DND-41 (cell line): ENCODE results near the gene CHCHD3.

Source experiments
- ATAC-seq: fragments of 200-7000 bp; cut with Tn5 transposase; 3 replicates; pipeline ENCODE4 v1.9.1; 2021; ENCODE audit warnings: low read depth; ENCODE audit not compliant: insufficient read depth
- DNase-seq: peaks from one replicate; pipeline ENCODE4 v3.0.0-alpha.2; 2020
- H2AFZ ChIP-seq: 2 replicates; pipeline ENCODE4 v1.6.0; 2012; ENCODE audit warnings: low read depth, low read length
- H3K27ac ChIP-seq: 2 replicates; pipeline ENCODE4 v1.5.1; 2012; ENCODE audit warnings: low read length, inconsistent platforms
- H3K27me3 ChIP-seq: fragments of 200-600 bp; sonication (generic); 2 replicates; pipeline ENCODE4 v1.6.0; 2012; ENCODE audit warnings: low read length, mild to moderate bottlenecking, inconsistent platforms; ENCODE audit not compliant: insufficient read depth, poor library complexity
- H3K36me3 ChIP-seq: 2 replicates; pipeline ENCODE4 v1.5.1; 2012; ENCODE audit warnings: low read length, inconsistent platforms; ENCODE audit not compliant: insufficient read depth
- H3K4me1 ChIP-seq: 2 replicates; pipeline ENCODE4 v1.5.1; 2012; ENCODE audit warnings: mild to moderate bottlenecking, low read length; ENCODE audit not compliant: insufficient read depth
- H3K4me2 ChIP-seq: 2 replicates; pipeline ENCODE4 v1.6.0; 2012; ENCODE audit warnings: mild to moderate bottlenecking, moderate library complexity, low read length, inconsistent platforms; ENCODE audit not compliant: insufficient read depth
- H3K4me3 ChIP-seq, 2 experiments: fragments of 200-600 bp in 1 of 2; shearing (Covaris generic) in 1 of 2; 2 replicates each; pipeline ENCODE4 v1.5.1; 2012 to 2016; ENCODE audit warnings: inconsistent platforms in 2 of 2, low read length in 2 of 2, mild to moderate bottlenecking in 2 of 2, low read depth in 1 of 2, moderate library complexity in 1 of 2
- H3K79me2 ChIP-seq: 2 replicates; pipeline ENCODE4 v1.6.0; 2012; ENCODE audit warnings: low read length, inconsistent platforms; ENCODE audit not compliant: insufficient read depth
- H3K9ac ChIP-seq: 2 replicates; pipeline ENCODE4 v1.6.0; 2012; ENCODE audit warnings: low read depth, mild to moderate bottlenecking, inconsistent platforms, low read length, moderate library complexity
- H3K9me3 ChIP-seq: 2 replicates; pipeline ENCODE4 v1.5.1; 2012; ENCODE audit warnings: low read length, moderate library complexity, mild to moderate bottlenecking, inconsistent platforms; ENCODE audit not compliant: insufficient read depth, severe bottlenecking
- H4K20me1 ChIP-seq: 2 replicates; pipeline ENCODE4 v1.6.0; 2012; ENCODE audit warnings: low read length; ENCODE audit not compliant: insufficient read depth
- CTCF ChIP-seq: IDR thresholded peaks from 2 replicates; pipeline ENCODE4 v1.5.1; 2012; ENCODE audit warnings: borderline replicate concordance, low read length, moderate library complexity, mild to moderate bottlenecking; ENCODE audit not compliant: poor library complexity, severe bottlenecking; ENCODE audit errors: extremely low read depth
- EZH2 ChIP-seq: IDR thresholded peaks from 3 replicates; pipeline ENCODE4 v1.6.1; 2012; ENCODE audit warnings: borderline replicate concordance, low read depth, mild to moderate bottlenecking, moderate library complexity, low read length, inconsistent platforms; ENCODE audit not compliant: severe bottlenecking

Gene CHCHD3

GRCh38 chr7:133054162-133054840 is 27.6 kb downstream of the CHCHD3 start:
- DNase-seq (no peak), ATAC-seq (no peak)
- peaks cover 46% of the 10 kb centered on the region for H4K20me1 ChIP-seq

GRCh38 chr7:133053321-133053891 is 28.5 kb downstream of the CHCHD3 start:
- no peak for TF ChIP-seq EZH2
- TF ChIP-seq CTCF, result no peak
- no peak for ATAC-seq

More at GRCh38 chr7:133054162-133054840, 27.6 kb downstream of the CHCHD3 start:
- Histone ChIP-seq H3K9ac (no peak overlapping the region), H3K4me3 (no peak overlapping the region), H3K4me1 (no peaks in the 10 kb centered on the region), H3K9me3 (no peaks in the 10 kb centered on the region), H3K4me2 (no peak overlapping the region), H3K27ac (no peak overlapping the region), H2AFZ (no peak overlapping the region), H3K27me3 (no peaks in the 10 kb centered on the region), H3K36me3 (no peaks in the 10 kb centered on the region), H3K79me2 (peaks cover 92% of the 10 kb centered on the region)
- TF ChIP-seq CTCF (no peak), EZH2 (no peak)

GRCh38 chr7:133052826-133053225 is 29.1 kb downstream of the CHCHD3 start:
- ATAC-seq, result no peak
- Histone ChIP-seq H3K4me1 (no peaks in the 10 kb centered on the region), H3K79me2 (peaks cover 92% of the 10 kb centered on the region), H3K9me3 (no peaks in the 10 kb centered on the region), H4K20me1 (peaks cover 47% of the 10 kb centered on the region), H3K27ac (no peak overlapping the region), H3K9ac (no peak overlapping the region), H3K4me2 (no peak overlapping the region), H3K36me3 (no peaks in the 10 kb centered on the region), H3K27me3 (no peaks in the 10 kb centered on the region), H3K4me3 (no peak overlapping the region), H2AFZ (no peak overlapping the region)
- TF ChIP-seq CTCF, result no peak
- TF ChIP-seq EZH2, result no peak
- DNase-seq, result no peak

More at GRCh38 chr7:133053321-133053891, 28.5 kb downstream of the CHCHD3 start:
- Histone ChIP-seq H3K27me3 (no peaks in the 10 kb centered on the region), H3K79me2 (peaks cover 92% of the 10 kb centered on the region), H3K4me3 (no peak overlapping the region), H3K9me3 (no peaks in the 10 kb centered on the region), H3K9ac (no peak overlapping the region), H3K4me2 (no peak overlapping the region), H4K20me1 (peaks cover 44% of the 10 kb centered on the region), H3K4me1 (no peaks in the 10 kb centered on the region), H2AFZ (no peak overlapping the region), H3K27ac (no peak overlapping the region), H3K36me3 (no peaks in the 10 kb centered on the region)
- no peak for DNase-seq
